Limb (tissue), 2 donors: Measurements from ENCODE around the gene ST7.

Experiments used
- DNase-seq, 2 donors: peaks; one replicate each; pipeline ENCODE4 v3.0.0-alpha.2; 2016; ENCODE audit errors: extremely low spot score in 2 of 2

ST7 gene

GRCh38 chr7:117008886-117009531, 55.7 kb downstream of the ST7 start:
- DNase-seq = no peak

- DNase-seq = no peak
Observed at GRCh38 chr7:117009705-117010361, 56.5 kb downstream of the ST7 start.

GRCh38 chr7:117010375-117011133, 57.3 kb downstream of the ST7 start:
- no peak for DNase-seq

DNA sequence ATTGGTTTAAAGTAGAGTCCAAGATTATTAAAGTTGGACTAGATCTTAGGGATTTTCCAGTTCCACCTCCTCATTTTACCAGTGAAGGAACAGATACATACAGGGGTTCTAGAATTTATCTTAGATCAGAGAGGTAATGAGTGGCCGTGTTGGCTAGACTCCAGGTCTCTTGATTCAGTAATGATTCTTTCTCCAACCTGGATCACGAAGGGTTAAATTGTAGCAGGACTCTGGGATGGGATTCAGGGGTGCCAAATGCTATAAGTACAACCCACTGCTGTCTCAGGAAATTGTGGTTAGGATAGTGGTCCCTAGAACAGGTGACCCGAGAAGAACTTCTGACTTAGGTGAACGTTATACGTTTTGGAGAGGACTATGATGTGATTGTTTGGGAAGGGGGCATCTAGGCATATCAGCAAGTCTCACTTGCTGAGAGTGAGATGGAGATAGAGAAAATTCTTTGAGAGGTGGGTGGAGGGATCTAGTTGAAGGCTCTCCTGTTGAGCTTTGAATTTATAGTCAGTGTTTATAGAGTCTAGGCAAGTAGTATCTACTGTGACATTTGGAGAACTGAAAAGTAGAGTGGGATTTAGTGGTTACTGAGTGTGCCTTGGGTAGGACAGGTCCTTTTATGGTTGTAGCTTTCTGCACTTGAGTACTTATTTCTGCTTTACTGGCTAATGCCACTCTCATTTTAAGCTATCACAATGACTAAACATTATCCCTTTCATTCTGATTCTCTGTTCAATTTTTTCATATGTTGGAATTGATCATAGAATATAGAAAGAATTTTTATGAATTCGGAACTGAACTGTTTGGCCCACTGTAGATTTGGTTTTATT, 58.3 kb downstream of the ST7 start:
- DNase-seq = no peak

GRCh38 chr7:117012284-117012683, 59.0 kb downstream of the ST7 start:
- no peak for DNase-seq

- no peak for DNase-seq
Observed at GRCh38 chr7:117012696-117013095, 59.4 kb downstream of the ST7 start.

DNA sequence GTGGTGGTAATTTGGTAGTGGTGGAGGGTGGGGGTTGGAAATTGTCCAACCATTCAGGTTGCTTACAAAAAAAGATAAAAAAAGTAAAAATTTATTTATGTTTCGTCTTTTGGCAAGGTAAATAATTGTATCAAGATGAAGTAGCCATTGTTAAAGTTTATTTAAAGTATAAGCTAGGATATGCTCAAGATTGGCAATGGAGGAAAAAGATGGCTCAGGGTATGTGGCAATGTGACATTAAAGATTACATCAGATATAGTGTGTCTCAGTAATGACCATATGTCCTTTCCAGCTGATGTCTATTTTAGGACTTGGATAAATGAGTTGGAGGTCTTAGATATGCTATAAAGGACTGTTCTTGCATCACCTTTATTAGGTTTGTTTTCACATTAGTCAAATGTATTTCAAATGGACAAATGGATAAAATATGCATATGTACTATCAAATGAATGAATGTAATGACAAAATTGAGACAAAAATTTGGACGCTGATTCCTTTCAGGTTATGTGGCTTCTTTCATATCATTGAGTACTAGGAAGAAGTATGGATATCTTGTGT, 60.9 kb downstream of the ST7 start:
- no peak for DNase-seq

DNA sequence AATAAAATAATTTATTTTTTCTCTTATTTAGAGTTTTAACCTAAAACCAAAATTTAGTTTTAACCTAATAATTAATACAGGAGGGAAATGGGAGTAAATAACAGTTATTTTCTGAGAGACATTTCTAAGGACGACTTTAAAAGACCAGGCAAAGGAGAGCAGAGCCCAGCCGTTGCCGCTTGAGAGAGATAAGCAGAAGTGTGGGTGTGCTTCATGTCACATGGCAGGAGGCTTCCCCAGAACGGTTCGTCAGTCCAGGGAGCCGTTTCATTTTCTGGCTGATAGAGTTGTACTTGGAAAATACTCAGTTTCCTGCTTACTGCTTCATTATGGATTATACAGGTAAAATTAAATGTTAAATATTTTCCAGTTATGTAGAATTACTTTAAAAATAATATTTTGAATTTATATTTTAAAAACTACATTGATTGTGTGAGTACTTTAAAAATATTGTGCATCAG, 61.4 kb downstream of the ST7 start:
- DNase-seq = no peak

DNA sequence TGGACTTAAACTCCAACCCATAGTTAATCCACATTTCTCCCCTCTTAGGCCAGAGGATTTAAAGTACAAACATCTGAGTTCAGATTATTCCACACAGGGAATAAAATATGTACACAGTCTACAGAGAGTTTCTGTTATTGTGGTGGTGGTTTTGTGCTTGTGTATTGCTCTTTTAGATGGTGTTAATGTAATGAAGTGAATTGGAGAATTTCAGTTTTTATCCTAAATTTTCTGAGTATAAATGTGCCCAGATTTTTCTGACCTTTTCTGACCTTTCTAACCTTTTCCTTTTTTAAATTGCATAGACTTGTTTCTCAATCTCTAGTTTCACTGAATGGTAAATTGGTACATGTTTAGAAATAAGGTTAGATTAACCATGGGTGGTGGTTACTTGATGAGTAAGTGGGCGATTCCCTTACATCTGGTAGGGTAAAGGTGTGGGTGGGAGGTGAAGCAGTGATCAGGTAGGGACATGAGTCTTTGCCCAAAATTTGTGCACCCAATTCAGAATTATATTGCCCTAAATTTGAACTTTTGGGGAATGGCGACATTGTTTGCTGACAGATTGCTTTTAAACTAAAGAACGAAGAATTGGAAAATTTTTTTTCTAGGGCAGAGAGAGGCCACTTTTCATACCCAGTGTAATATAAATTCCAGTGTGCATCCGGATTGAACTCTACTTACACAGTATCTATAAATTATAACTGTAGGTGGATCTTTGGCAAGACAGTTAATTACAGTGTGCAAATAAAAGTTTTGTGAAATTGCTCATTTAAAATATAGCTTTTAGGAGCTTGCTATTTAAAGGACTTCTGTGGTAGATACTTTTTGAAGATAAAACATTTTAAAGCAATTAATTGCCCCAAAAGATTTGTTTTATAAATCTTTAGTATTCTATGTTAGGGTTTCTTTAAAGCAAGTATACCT, 62.2 kb downstream of the ST7 start:
- no peak for DNase-seq

GRCh38 chr7:117017017-117017451, 63.7 kb downstream of the ST7 start:
- no peak for DNase-seq

GRCh38 chr7:117017702-117018266, 64.5 kb downstream of the ST7 start:
- no peak for DNase-seq

DNA sequence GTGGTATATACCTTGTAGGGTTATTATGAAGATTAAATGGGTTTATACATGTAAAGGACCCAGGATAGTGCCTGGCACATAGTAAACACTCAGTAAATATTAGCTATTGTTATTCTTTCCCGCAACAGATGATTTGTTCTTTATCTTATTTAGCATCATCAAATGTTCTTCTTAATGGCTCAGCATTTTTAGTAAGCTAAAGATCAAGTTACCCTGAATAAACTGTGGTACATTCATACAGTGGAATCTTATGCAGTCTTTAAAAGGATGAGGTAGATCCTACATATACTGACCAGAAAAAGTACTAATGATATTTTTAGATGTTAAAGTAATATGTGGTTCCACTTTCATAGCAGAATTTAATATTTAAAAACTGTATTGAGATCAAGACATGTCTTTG, 65.4 kb downstream of the ST7 start:
- no peak for DNase-seq

DNA sequence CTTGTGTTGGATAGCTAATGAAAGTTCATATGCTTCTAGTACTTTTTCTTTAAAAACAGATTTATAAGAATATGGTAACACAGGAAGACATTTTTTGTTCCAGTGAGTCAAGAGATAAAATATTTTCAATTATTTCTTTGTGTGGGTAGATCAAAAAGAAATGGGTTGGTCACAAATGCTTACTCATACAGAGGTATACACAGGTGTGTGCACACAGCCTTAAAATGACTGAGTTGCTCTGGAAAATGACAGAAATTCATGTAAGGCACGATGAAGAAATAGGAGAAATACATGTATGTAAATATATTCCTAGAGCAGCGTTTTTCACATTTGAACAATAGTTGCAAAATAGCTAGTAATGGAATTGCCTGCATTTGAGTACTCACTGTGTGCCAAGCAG, 66.0 kb downstream of the ST7 start:
- no peak for DNase-seq

DNA sequence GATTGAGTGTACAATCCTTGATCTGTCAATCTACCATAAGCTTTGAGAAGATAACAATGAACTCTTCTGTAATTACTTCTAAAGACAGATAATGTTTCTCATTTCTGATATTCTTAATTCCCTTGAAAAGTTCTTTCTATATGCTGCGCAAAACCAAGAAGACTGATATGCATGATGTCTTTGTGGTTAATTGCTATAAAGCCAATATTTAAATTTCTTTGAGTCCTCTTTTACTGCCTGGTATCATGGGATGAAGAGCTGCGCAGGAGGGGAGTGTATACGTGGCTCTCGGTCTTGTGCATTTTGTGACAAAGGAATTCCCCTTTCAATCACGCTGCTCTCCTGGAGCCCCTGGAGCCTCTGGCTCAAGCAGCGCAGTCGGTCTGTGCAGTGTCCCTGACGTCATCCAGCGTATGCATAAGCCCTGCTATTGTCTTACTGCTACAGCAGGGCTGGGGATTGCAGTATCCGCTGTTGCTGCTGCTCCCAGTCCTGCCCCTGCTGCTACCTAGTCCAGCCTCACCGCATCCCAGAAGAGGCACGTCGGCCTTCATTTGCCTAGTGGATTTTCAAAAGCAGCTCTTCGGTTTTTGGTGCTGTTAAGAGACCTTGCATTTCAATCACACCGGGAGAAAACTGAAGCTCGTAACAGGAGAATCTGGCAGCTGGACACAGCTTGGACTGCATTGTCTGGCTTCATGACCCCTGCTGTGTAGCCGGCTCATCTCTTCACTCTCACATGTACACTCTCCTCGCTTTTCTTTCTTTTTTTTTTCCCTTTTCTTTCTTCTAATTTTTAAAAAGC, 66.7 kb downstream of the ST7 start:
- DNase-seq = peak; percentile 84 to 88

DNA sequence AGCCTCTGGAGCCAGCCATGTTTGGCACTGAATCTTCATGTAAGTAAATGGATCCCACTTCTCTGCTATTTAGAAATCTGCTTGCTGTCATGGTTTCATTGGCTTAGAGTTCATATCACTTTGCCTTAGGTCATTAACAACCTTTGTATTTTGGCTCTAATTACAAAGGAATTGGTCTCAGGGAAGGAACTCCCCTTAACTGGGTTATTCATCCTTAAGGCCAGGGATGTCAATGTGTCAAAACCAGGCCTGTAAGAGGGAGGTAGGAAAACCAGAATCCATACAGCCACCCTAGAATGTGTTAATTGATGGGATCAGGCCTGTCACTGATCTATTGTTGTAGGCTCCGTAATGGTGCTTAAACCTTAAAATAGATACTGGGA, 67.3 kb downstream of the ST7 start:
- no peak for DNase-seq

- DNase-seq = no peak
Observed at GRCh38 chr7:117021366-117021765, 68.1 kb downstream of the ST7 start.

DNA sequence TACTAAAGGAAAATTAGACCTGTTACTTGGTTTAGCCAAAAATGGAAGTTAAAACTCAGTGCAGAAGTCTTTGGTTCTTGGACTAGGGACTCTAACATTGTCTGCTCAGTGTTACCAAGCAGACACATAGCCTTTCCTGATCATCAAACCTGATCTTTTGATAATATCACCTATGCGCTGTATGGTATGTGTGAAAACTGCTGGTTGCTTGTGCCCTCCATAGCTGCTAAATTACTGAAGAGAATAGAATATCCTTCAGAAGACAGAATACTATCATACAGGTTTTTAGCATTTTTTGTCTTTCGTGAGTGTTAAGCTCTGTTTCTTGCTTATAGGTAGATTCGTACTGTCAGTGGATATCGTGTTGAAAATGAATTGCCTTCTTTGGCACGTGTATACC, 68.7 kb downstream of the ST7 start:
- DNase-seq = no peak

DNA sequence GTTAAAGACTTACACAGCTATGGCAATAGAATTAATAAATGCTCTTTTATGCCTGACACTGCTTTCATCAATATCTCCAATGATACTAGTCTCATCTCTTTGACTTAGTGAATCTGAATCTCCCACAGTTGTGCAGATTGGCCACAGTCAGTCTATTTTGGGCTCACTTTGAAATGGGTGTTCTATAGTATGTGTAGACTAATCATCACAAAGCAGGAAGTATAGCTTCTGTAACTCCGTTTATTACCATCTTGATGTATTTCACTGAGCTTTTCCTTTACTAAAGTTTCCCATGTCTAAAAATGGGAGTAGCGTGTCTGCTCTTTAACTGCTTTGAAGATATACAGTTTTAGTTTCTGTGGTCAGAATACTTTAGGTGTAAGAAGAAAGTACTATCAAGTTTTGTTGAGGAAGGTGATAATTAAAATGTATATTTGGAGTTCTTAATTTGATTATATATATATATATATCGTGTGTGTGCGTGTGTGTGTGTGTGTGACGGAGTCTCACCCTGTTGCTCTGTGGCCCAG, 70.1 kb downstream of the ST7 start:
- no peak for DNase-seq

GRCh38 chr7:117024811-117025210, 71.5 kb downstream of the ST7 start:
- no peak for DNase-seq
